OCI-M2 (cell line): ENCODE results near the gene CABCOCO1.

Experiments used
- DNase-seq: peaks from one replicate; lab custom pipeline; 2025; ENCODE audit not compliant: unreplicated experiment; lab: John Stamatoyannopoulos, UW

The CABCOCO1 gene

DNA sequence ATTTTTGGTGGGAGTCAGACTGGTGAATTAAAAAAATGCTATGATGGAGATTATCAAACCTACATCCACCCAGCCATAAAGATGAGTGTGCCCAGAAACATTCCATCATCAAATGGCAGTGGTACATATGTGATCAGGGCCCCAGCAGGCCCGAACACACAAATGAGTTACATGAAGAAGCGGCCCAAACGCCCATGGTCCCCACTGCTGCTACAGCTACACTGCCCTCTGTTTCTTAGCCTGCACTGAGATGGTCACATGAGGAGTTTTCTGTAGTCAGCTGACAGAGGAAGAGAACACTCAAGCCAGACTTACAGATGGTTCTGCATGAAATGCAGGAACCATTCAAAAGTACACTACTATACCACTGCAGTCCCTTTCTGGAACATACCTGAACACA lies 142.4 kb downstream of the CABCOCO1 start:
- no peak for DNase-seq

DNA sequence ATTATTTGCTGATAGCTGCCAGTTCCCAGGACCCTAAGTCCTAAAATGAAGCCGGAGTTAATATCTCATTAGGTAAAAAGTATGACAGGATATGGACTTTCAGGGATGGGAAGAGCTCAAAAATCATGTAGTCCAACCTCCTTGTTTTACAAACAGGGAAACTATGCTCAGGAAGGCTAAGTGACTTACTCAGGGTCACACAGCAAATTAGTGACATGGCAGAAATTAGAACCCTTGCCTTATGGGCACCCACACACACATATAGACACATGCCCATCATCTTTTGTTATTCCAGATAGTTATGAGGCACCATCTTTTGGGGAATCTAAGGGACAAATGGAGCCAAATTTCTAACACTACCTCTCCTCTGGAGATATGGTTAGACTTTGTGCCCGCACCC lies 147.5 kb downstream of the CABCOCO1 start:
- DNase-seq = no peak

DNA sequence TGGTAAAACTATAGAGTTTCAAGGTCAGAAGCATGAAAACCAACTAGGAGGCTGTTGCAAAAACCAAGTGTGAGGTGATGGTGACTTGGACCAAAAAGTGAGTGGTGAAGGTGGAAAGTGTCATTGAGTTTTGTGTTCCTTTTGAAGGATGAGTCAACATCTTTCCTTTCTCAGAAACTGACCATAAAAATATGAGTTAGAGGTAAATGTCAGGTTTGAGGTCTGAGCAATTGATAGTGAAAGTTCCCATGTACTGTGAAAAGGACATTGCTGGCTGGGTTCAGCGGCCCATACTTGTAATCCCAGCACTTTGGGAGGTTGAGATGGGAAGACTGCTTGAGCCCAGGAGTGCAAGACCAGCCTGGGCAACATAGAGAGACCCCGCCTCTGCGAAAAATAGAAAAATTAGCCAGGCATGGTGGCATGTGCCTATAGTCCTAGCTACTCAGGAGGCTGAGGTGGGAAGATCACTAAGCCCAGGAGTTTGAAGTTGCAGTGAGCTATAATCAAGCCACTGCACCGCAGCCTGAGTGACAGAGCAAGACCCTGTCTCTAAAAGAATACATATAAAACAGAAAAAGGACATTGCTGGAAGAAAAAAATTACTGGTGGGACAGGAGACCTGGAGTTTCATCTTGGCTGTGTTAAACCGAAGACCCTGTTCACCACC lies 149.5 kb downstream of the CABCOCO1 start:
- no peak for DNase-seq

DNA sequence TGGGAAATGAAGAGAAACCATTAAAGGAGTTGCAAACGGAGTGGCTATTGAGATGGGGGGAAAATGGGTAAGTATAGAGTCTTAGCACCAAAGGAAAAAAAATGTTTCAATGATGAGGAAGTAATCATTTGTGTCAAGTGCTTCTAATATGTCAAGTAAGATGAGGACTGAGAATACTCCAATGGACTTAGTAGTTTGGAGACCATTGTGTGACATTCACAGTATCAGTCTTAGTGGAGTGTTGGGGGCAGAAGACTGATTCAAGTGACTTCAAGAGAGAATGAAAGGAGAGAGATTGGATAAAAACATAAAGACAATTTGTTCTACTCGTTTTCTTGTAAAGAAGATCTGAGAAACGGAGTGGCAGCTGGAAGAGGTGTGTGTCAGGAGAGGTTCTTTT lies 150.2 kb downstream of the CABCOCO1 start:
- DNase-seq = no peak

DNA sequence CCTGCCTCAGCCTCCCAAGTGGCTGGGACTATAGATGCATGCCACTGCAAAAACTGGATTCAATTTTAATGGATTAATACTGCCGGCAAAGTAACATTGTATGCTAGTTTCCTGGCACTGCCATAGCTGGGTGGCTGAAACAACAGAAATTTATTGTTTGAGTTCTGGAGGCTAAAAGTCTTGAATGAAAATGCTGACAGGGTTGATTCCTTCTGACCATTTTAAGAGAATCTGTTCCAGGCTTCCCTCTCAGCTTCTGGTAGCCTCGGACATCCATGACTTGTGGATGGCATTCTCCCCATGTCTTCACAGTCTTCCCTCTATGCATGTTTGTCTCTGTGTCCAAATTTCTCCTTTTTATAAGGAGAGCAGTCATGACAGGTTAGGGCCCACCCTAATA lies 151.4 kb downstream of the CABCOCO1 start:
- no peak for DNase-seq

DNA sequence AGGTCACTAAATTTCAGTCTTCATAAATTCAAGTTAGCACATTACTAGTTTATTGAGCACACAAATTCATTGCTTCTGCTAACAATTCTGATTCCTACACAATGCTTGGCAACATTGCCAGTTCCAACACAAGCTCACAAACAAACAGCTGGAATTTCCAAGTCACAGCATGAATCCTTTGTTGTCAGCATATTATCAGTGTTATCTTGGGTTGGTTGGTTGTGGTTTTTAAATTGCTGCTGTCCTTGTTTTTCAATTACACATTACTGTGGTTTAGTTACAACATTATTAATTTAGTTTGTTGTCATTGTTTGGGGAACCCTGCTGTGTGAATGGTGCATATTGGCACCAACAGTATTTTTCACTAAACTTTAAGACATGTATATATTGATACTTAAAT lies 152.8 kb downstream of the CABCOCO1 start:
- DNase-seq = no peak
